H54 (cell line): Measurements from ENCODE around the gene PRRG4.
"Not testable (repeated sequence)": the region's sequence is repeated elsewhere in the genome, so short reads cannot be mapped to it uniquely, and the experiment has no call there.

Source experiments
- DNase-seq: peaks from one replicate; pipeline ENCODE4 v3.0.0; 2011; ENCODE audit warnings: low spot score, mixed read lengths; ENCODE audit not compliant: insufficient read length
- FAIRE-seq: peaks from 3 replicates; lab custom pipeline; 2011; peaks lifted over from hg19 to GRCh38; lab: Jason Lieb, UNC
- POLR2A ChIP-seq: IDR thresholded peaks from 2 replicates; pipeline ENCODE4 v1.6.1; 2011; ENCODE audit warnings: low read depth, mild to moderate bottlenecking, low read length

Gene PRRG4

DNA sequence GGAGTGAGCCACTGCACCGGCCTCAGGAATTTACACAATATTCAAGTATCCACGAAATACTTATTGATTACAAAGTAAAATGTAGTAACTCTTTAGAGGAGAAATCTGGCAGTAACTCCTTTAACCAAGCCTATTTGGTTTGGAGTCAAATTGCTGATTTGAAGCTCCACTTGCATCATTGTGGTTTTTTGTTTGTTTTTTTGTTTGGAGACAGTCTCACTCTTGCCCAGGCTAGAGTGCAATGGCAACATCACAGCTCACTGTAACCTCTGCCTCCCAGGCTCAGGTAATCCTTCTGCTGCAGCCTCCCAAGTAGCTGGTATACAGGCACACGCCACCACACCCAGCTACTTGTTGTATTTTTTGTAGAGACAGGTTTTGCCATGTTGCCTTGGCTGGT is 56.5 kb downstream of the PRRG4 start:
- FAIRE-seq (no peak), DNase-seq (no peak)
- TF ChIP-seq POLR2A = no peak

DNA sequence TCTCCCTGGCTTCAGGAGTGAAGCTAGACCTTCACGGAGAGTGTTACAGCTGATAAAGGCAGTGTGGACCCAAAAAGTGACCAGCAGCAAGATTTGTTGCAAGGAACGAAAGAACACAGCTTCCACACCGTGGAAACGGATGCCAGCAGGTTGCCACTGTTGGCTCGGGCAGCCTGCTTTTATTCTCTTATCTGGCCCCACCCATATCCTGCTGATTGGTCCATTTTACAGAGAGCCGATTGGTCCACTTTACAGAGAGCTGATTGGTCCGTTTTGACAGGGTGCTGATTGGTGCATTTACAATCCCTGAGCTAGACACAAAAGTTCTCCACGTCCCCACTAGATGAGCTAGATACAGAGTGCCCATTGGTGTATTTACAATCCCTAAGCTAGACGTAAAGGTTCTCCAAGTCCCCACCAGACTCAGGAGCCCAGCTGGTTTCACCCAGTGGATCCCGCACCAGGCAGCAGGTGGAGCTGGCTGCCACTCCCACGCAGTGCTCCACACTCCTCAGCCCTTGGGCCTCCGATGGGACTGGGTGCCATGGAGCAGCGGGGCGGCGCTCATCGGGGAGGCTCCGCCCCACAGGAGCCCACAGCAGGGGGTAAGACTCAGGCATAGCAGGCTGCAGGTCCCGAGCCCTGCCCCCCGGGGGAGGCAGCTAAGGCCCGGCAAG is 58.1 kb downstream of the PRRG4 start:
- not testable (repeated sequence) for FAIRE-seq, DNase-seq

DNA sequence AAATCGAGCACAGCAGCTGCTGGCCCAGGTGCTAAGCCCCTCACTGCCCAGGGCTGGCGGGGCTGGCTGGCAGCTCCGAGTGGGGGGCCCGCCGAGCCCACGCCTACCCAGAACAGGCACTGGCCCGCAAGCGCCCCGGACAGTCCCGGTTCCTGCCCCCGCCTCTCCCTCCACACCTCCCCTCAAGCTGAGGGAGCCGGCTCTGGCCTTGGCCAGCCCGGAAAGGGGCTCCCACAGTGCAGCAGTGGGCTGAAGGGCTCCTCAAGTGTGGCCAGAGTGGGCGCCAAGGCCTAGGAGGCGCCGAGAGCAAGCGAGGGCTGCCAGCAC is 58.6 kb downstream of the PRRG4 start:
- FAIRE-seq, DNase-seq: not testable (repeated sequence)

DNA sequence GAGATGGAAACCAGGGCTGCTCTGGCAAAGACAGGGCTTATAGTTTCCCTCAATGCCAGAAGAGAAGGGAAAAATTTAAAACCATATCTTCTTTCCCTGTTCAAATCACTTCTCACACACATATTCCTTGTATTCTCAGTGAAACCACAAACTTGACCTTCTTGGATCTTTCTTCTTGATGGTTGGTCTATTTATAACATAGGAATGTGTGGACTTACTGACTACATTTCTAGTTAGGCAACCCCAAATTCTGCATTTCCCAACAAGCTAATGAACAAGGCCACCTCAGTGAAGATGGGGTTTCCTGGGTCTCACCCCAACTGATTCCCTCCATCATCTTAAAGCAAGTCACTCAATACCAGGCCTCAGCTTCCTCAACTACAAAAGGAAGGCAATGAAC is 59.1 kb downstream of the PRRG4 start:
- TF ChIP-seq POLR2A = no peak
- no peak for DNase-seq
- FAIRE-seq = no peak

DNA sequence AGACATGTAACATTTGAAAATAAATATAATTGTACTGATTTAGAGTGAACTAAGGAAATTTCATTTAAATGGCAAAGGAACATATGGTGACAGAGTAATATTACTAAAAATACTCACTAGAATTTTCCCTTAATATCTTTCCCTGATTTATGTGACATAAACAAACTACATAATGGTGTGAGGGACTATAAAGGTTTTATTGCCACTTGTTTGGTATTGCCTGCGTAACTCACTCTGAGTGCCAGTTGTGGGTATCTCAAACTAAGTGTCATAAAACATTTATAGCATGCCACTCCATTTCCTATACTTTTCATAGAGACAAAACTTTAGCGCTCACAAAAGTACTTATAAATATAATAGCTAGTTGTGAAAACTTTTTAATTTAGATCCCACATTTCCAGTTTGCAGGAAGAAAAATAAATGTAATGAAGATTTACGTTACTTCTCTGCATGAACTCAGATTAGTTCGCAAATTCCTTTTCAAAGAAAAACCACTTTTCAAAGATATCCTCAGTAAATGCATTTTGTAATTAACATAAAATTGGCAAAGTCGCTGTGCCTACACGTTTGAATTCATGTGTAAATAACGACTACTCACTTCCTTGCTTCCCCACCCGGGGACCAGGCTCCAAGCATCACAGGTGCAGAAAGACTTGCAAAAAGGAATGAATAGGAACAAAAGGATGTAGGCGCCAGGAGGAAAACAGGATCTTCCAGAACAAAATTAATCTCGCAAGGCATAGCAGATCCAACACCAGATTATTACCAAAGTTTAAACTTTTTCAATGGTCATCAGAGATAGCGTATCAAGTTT is 61.3 kb downstream of the PRRG4 start:
- no peak for FAIRE-seq
- TF ChIP-seq POLR2A = no peak
- DNase-seq = no peak

DNA sequence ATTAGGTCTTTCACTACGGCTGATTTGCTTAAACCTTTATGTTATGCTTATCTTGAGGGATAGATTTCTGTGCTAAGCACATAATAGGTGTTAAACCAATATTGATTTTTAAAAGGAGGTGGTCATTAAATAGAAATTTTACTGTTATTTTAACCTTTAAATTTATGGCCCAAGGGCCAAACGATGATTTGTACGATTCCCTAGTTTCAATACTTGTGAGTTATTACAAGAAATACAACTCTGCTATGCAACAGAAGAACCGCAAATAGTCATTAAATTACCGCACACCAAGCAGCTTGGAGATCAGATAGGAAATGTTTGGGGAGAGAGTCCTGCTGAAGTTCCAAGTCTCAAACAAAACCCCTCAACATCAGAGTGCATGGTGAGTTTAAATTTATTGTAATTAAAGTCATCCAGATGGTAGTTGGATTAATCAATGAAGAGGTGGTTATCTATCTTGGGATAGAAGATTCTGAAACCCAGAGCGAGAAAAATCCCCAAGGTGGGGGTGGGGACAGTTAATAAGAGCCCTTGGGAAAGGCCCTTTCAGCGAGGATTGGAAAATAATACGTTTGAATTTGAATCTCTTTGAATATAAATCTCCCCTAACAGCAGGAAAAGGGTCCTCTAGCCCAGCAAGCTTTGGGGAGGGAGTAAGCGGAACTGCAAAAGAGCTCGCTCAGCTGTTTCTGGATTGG is 62.1 kb downstream of the PRRG4 start:
- FAIRE-seq = no peak
- no peak for DNase-seq

DNA sequence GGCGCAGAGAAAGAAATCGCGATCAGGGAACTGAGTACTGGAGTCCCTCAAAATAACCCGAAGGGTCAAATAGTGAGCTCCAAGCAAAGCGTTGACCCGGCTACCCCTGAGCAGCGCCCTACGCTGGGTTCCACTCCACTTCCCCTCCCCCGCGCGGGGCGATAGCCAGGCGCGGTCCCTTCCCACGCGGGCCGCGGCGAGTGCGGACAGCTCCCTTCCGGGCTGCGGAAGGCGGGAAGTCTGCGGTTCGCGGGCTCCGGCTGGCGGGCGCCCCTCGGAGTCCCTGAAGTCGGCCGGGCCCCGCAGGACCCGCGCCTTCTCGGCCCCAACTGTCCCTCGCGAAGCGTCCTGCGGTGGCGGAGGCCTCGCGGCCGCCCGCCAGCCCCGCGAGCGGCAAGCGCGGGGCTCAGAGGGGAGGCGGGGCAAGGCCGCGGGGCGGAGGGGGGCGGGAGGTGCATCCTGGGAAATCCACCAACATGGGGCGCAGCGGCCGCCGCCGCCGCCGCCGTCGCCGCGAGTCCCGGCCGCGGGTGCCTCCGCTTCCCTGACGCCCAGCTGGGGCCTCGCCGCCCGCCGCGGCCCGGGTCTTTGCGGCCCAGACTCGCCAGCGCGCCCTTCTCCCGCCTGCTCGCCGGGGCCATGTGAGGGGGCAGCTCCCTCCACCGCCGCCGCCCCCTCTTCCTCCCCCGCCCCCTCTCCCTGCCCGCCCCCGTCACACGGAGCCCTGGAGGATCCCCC is 62.8 kb downstream of the PRRG4 start, which contains the start of gene QSER1:
Gene QSER1, plus strand, starts transcription at position 457 of the 738 bp plus-strand sequence. CDS start 315 bp downstream, outside the sequence.
- peak; percentile 86 for TF ChIP-seq POLR2A
- DNase-seq = peak; percentile 61
- FAIRE-seq = no peak

More for the DNA sequence above, 62.1 kb downstream of the PRRG4 start:
- TF ChIP-seq POLR2A = no peak

DNA sequence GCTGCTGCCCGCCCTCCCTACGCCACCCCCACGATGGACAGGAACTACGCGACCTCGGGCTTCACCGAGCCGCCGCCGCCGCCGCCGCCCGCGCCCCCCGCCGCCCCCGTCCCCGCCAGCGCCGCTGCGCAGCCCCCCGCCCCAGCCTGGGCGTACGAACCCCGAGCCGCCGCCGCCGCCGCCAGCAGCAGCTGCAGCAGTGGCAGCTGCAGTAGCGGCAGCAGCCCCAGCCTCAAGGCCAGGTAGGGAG is 63.3 kb downstream of the PRRG4 start:
- no peak for FAIRE-seq
- TF ChIP-seq POLR2A = no peak

DNA sequence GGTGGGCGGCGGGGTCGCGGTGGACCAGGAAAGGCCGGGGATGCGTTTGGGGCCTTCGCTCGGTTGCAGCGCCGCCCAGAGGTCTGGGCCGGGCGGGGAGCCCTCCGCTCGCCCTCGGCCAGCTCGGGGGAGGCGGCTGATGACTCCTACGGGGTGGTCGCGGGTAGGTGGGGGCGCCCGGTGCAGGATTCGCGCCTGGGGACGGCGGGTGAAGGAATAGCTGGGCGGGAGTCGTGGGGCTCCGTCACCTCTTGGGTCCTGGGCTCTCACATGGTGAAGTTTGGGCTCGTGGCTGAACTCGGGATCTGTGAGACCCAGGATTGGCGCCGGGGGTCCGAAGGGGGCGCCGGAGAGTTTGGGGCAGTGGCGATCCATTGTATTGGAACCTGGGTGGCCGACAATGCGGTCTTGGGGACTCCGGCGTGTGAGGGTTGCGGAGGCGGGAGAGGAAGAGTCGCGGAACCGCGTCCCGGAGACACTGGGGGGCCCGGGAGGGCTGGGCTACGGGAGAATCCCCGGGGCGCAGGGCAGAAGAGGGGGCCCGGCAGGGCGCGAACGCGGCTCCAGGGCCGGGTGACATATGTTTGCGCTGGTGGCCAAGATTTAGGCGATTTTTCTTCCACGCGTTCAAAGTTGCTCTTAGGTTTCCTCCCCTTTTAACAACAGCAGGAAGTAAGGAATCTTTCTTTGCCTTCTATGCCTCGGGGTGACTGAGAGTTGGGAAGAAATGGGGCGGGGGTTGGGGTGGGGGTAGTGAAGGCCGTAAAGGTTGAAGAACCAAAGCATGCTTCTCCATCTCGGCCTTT is 63.8 kb downstream of the PRRG4 start:
- no peak for TF ChIP-seq POLR2A
- DNase-seq (peak; percentile 23), FAIRE-seq (no peak)

More for the DNA sequence above, 63.3 kb downstream of the PRRG4 start:
- no peak for DNase-seq

DNA sequence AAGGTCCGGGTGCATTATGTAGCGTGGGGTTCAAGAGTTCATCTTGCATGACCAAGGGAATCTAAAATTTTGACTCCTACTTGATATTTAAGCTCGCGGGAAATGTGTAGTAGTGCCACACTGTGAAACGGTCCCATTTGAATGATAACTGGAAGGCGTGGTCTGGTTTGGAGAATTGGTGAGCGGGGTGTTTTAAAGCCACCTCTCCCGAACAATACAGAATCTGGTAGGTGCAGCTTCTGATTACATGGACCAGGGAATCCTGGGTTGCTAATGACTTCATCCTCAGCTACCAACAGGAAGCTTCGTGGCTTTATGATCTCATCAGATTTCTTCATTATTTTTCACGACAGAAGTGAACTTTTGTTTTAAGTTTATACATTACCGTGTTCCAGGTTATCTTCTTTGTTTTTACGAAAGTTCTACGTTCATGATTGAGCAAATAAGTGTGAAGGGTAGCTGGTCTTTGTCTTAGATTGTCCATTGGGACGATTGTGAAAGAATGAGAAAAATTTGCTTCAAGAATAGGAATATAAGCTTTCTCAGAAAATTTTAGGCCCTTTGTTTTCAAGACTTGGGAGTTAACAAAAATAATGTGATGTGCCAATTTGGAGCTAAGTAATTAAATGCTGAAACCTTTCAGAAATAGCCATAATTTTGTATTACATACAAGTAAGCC is 64.6 kb downstream of the PRRG4 start:
- peak; percentile 76 for DNase-seq
- FAIRE-seq = peak; percentile 93
- 0 out of 2 replicates have a peak, but pooled peaks have one; percentile 19 for TF ChIP-seq POLR2A

DNA sequence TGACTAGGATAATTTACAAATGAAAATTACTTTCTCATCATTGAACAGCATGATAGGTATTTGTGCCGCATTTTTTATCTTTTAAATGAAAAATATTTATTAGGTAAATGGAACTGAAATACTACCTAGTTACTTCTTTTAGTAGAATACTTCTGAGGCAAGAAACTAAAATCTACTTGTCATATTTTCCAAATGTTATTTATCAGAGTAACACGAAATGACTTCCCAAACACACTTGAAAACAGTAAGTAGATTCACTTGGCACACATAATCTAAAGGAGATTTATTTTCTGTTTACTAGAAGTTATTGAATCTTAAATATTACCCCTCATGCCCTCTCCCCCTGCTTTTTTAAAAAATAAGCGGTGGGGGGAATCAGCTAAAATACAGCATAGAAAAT is 65.2 kb downstream of the PRRG4 start:
- FAIRE-seq (no peak), DNase-seq (no peak)
- no peak for TF ChIP-seq POLR2A

DNA sequence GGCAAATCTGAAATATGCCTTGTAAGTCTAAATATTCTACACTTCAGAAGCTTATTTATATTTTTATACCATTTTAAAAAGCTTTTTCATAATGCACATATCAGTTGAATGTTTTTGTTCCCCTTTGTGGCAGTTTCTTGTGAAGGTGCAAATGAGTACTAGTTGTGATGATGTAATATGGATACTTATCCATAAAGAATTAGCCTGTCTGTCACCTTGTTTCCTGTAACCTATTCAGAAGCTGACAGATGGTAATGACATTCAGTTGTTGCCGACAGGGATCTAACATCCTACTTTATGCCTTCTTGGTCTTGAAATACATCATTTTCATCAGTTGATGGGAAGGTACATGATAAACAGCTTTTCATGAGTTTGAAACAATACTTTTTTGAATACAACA is 65.7 kb downstream of the PRRG4 start:
- FAIRE-seq (no peak), DNase-seq (no peak)
- TF ChIP-seq POLR2A = no peak

DNA sequence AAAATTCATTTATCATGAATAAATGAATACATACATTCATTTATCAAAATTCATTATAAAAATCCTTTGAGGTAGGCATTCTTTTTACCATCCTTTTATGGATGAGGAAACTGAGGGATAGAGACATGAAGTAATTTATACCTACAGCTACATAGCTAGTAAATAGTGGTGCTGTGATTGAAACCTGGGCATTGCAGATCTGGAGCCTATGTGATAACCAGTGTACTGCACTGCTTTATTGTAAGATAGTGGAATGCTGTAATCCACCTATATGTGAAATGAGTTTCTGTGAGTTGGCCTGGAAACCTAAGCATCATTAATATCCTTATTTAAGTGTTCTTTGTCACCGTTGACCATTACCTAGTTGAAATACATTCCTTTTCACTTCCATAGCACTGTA is 67.4 kb downstream of the PRRG4 start:
- DNase-seq (no peak), FAIRE-seq (no peak)
- no peak for TF ChIP-seq POLR2A
